Occipital lobe (tissue), 2 donors: ENCODE data around the gene XRRA1. TPM values are rescaled to one million over a fixed set of nuclear protein-coding genes. Genes with fewer than 3 reads are reported as not detected.

Experiments
- DNase-seq: peaks from one replicate; lab custom pipeline; 2025; lab: John Stamatoyannopoulos, UW
- total RNA-seq: library from RNA; depleted of rRNA; stranded (reverse); fragments of >200 nt; gene quantifications from one replicate; pipeline ENCODE4 v1.2.3, GENCODE V29; 2014

Gene XRRA1
- total RNA-seq, 1 donor from 2014 or later = 10.1 TPM

DNA sequence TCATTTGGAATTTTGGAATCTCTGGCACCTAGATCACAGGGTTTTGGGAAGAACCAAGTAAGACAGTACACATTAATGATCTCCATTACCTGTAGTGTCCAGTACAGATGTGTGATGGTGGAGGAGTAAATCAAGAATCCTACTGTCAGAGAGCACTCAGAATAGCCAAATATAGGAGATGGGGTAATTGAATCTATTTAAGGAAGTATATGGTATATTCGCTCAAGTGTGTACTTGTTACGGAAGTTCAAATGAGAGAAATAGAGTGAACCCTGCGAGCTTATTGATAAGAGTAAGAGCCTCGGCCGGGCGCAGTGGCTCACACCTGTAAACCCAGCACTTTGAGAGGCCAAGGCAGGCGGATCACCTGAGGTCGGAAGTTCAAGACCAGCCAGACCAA is 2.3 kb upstream of the XRRA1 start:
- DNase-seq = no peak

- DNase-seq = no peak
These were observed 1.6 kb upstream of the XRRA1 start for GRCh38 chr11:74950374-74950969.

- no peak for DNase-seq
These were observed 854 bp upstream of the XRRA1 start for GRCh38 chr11:74949753-74950137.

GRCh38 chr11:74948546-74948897 is 369 bp downstream of the XRRA1 start:
- DNase-seq = no peak

GRCh38 chr11:74942073-74942759 is 6.7 kb downstream of the XRRA1 start:
- DNase-seq = no peak

- no peak for DNase-seq
These were observed 7.4 kb downstream of the XRRA1 start for GRCh38 chr11:74941492-74941891.

DNA sequence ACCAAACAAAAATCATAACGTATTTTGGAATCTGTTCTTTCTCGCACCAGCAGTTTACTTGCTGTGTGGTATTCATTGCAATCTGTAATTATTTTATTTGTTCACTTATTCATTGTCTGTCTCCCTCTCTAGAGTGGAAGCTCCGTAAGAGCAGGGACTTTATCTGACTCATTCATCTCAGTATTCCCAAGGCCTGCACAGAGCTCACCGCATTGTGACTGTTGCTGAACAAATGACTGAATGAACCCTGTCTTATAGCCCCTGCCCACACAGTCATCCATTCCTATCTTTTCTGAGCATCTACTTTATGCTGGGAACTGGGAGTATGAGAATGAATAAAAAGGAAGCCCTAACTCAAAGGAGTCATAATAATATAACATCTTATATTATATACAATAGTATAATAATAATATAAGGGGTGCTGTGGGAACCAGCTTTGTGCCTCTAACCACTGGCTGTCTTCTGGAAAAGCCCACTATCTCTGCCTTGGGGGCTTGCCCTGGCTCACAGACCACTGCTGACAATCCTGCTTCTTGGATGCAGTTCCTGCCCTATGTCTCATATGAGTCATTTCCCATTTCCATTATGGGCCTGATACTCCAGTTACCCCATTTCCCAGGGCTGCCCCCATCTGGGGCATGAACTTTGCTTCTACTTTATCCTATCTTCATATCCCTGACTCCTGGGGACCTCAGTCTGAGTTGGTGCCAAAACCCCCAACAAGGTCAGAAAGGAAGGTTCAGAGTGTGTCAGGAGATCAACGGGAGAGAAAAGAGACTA is 11.0 kb downstream of the XRRA1 start:
- no peak for DNase-seq

GRCh38 chr11:74936976-74937375 is 11.9 kb downstream of the XRRA1 start:
- DNase-seq = no peak

DNA sequence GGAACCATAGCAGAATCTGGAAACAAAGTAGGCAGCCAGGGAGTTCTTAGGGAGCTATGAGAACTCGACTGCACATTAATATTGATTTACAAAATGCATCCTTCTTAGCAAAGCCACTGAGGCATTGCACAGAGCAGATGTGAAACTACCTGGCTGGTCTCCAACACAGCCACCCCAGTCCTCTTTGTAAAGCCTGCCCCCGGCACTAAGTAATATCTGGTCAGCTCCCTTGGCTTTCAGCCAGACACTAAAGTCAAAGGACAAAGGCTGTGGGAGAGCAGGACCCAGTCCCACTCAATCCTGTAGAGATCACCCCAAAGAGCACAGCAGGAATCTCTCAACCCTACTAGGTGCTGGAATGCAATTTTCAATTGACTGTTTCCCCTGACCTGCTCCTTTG is 12.8 kb downstream of the XRRA1 start:
- no peak for DNase-seq

DNA sequence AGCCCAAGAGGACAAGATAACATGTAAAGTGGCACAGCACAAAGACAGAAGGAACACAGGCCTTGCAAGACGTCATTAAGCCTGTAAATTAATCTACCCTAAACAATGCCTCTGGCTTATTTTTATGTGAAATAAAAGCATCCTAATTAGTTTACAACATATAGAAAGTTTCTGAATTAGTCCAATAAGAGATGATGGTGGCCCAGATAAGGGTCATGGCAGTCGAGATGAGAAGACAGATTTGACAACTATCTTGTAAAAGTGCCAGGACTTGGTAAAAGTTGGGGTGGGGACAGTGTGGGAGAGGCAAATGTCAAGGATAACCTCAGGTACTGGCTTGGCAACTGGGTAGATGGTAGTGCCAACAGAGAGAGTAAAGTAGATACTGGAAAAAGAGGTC is 13.6 kb downstream of the XRRA1 start:
- DNase-seq = no peak

DNA sequence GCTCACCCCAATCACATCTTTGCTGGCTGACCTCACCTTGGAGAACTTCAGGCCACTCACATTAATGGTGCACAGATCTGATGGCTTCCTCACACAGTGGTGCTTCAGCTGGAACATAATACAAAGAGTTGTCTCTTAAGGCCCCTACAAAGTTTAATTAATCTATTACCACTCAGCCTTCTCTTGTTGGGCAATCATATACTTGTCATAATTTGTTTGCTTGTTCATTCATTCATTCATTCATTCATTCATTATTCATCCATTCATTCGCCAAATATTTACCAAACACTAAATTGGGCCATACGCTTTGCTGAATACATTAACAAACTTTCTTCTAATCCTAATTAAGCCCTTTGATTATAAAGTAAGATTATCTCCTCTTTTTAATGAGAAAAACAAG is 15.1 kb downstream of the XRRA1 start:
- no peak for DNase-seq

DNA sequence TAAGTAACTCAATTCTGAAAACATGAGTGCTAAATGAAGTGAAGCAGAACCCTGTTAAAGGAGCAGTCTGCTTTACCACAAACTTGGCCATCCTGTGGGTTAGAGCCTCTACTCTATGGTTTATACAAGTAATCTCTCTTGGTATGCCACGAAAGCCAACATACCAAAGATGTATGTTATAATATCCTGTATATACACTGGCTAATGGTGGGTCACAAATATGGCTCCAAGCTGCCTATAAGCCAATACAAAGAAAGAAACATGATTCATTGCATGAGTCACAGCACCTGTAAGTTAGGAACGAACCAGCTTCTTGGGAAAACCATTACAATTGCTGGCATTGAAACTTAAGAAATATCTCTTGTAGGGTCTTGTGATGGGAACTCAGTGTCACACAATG is 16.1 kb downstream of the XRRA1 start:
- no peak for DNase-seq

- DNase-seq = no peak
These were observed 16.7 kb downstream of the XRRA1 start for GRCh38 chr11:74932169-74932568.

DNA sequence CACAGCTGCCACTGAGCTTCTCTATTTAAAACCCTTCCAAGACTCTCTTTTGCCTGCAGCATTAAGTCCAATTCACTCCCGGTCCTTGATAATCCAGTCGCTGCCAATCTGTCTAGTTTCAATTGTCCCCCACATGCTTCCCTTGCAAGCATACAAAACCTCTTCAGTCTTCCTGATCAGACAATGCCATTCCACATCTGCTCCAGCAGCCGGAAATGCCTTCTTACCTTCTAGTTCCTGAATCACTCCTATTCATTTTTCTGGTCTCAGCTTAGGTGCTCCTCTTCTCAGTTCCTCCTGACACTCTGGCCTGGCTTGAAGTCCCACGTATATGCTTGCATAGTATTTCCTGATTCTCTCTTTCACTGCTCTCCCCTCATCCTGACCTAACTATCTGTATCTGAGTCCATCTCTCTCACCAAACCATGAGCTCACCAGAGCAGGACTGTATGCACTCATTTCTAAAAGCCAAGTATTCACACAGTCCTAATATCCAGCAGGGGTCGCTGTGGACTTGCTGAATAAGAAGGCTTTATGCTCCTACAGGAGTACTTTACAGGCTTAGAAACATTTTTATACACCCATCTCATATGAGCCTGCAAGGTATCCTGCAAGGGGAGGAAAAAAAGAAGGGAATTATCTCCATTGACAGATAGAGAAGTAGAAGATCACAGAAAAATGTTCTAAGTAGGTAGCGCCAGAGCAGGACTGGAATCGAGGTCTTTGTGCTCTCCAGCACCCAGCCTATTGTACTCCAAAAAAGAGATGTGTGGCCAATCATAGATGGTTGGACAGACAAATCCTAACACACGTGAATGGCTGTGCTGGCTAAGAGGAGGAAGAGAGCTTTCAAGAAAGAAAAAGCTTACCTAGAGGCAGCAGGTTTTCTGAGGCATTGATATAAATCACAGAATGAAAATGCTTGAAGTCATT is 19.2 kb downstream of the XRRA1 start:
- DNase-seq = peak; percentile 31

GRCh38 chr11:74927496-74927895 is 21.4 kb downstream of the XRRA1 start:
- DNase-seq = no peak

DNA sequence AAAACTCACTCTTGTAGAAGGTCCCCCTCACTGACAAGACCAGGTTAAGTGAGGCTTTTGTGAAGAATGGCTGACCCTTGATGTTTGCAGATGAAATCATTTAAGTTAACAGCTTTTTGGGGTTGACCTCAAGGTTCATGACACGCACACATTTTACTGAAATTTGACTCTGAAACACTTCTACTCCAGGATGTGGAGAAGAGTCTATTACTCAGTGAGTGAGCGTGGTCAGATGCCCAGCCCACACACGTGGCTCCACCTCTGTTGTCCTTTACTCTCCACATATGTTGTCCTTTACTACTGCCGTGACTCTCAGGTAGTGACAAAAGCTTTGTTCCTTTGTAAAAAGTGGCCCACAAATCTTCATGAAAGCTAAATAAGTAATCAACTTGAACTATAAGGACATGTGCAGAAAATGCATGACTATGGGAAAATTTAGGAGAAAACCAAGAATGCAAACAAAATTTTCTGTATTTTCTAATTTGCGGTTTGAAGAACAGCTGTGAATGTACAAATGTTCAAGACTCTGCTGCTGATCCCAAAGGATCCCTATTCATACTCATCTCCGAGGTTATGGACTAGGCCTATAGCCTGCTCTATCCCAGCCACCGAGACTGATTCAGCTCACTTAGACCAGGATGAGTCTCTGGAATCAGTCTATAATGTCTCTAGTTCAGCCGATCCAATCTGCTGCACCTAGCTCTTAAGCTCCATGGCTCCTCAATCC is 22.4 kb downstream of the XRRA1 start:
- DNase-seq = no peak

GRCh38 chr11:74925281-74925680 is 23.6 kb downstream of the XRRA1 start:
- DNase-seq = no peak

DNA sequence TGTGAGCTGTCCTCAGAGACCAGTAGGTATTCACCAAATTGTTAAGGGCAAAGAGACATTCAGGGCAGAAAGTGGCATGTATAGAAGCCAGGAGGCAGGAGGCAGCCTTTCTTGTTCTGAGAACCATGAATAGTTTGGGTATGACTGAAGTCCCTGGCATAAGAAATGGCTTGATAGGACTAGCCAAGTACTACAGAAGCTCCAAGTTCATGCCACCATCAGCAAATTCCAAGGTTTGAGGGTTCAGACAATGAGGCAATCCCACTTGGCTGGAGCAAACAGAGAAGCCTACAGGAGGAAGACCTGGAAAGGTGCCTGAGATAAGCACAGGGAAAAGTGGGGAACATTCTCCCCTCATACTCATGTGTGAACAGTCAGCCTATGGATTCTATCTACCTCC is 25.8 kb downstream of the XRRA1 start:
- DNase-seq = no peak

GRCh38 chr11:74909812-74910211 is 39.1 kb downstream of the XRRA1 start:
- no peak for DNase-seq

DNA sequence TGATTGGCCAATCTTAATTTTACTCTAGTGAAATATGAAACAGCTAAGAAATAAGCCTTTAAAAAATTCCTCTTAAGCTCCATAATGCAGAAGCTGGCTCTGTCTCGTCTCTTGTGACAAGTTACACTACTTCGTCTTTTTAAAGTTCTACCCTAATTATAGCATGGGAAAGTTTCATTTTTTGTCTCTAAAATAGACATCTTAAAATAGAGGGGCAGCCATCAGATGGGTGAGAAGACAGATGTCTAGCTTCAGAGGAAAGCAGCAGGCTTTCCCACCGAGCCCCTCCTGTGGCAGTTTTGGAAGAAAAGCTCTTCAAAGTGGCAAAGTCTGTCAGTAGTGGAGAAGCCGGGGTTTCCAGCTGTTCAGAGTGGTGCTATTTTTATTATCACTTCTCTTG is 39.5 kb downstream of the XRRA1 start:
- DNase-seq = no peak

- DNase-seq = no peak
These were observed 43.6 kb downstream of the XRRA1 start for GRCh38 chr11:74905326-74905725.
